NB4 (cell line): ENCODE results near the gene ATP6V1C2.

Source experiments
- MYC ChIP-seq: IDR thresholded peaks from 2 replicates; pipeline ENCODE4 v1.6.1; 2011; ENCODE audit warnings: low read depth, low read length
- POLR2A ChIP-seq: IDR thresholded peaks from 2 replicates; pipeline ENCODE4 v1.6.1; 2011; ENCODE audit warnings: mild to moderate bottlenecking; ENCODE audit not compliant: insufficient read length; ENCODE audit errors: extremely low read depth
- TF ChIP-seq, protein P1 (sequence below): IDR thresholded peaks from one replicate; pipeline ENCODE4 v1.5.1; 2012; ENCODE audit warnings: low read depth, low read length
- TF ChIP-seq, protein P2 (sequence below): IDR thresholded peaks from 2 replicates; pipeline ENCODE4 v1.6.1; 2011; ENCODE audit warnings: low read depth, low read length

DNA sequence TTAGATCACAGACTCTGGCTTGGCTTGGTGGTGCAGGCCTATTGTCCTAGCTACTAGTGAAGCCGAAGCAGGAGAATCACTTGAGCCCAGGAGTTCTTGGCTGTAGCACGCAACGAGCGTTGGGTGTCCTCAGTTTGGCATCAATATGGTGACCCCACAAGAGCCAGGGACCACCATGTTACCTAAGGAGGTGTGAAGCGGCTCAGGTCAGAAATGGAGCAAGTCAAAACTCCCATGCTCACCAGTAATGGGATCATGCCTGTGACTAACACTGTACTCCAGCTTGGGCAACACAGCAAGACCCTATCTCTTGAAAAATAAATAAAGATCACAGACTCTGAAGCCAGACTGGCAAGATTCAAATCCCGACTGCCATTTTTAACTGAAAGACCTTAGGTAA lies 29.9 kb upstream of the ATP6V1C2 start:
- TF ChIP-seq, protein P1, sequence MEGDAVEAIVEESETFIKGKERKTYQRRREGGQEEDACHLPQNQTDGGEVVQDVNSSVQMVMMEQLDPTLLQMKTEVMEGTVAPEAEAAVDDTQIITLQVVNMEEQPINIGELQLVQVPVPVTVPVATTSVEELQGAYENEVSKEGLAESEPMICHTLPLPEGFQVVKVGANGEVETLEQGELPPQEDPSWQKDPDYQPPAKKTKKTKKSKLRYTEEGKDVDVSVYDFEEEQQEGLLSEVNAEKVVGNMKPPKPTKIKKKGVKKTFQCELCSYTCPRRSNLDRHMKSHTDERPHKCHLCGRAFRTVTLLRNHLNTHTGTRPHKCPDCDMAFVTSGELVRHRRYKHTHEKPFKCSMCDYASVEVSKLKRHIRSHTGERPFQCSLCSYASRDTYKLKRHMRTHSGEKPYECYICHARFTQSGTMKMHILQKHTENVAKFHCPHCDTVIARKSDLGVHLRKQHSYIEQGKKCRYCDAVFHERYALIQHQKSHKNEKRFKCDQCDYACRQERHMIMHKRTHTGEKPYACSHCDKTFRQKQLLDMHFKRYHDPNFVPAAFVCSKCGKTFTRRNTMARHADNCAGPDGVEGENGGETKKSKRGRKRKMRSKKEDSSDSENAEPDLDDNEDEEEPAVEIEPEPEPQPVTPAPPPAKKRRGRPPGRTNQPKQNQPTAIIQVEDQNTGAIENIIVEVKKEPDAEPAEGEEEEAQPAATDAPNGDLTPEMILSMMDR = no peak
- TF ChIP-seq POLR2A = no peak
- TF ChIP-seq, protein P2, sequence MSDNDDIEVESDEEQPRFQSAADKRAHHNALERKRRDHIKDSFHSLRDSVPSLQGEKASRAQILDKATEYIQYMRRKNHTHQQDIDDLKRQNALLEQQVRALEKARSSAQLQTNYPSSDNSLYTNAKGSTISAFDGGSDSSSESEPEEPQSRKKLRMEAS = no peak
- no peak for TF ChIP-seq MYC
